GM19238 (cell line): ENCODE measurements around the gene TBC1D17.

Source experiments
- DNase-seq: peaks from one replicate; pipeline ENCODE4 v3.0.0; 2011; ENCODE audit warnings: low spot score; ENCODE audit not compliant: insufficient read length

TBC1D17 gene

DNA sequence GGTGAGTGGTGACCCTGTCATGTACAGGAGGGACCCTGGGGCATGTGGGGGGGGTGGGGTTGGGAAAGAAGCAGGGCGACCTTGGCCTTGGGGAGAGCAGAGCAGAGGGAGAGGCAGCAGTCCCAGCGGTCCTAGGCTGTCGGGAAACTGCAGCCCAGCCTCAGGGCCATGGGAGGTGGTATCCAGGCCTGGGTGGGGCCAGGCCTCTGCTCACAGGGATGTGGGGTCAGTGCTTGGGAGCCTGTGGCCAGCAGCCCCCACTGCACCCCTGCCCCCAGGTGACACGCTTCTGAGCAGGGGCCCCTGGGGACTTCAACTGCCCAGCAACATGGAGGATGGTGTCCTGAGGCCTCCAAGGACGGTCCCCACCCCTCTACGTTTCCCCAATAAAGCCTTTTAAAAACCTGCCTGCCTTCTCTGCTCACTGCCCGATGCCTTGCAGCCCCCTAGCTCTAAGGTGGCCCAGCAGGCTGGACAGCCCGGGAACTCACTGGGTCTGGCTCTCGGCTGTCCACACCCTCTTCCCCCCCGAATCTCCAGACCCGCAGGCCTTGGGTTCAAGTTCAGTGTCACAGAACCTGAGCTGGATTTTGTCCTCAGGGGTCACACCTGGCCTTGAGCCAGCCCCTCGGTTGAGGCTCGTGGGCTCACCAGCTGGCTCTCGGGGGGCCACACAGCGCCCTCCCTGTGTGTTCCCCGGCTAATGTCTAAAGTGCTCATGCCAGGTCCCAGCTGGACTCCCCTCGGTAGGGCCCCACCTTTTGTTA, 17.0 kb upstream of the TBC1D17 start:
- no peak for DNase-seq

DNA sequence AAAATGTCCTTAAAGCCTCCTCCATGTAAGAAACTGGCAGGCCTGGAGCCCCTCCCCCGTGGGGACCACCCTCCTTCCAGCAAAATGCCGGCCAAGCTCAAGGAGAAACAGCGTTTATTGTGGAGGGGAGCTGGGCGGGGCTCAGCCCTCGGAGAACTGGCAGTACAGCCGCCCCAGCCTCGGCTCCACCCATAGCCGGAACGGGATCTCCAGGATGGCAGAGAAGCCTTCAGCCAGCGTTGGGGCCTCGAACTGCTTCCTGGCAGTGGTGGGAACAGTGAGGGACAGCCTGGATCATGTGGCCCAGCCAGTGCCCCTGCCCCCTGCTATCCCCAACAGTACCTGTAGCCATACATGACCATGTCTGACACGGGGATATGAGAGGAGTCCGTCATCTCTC, 16.4 kb upstream of the TBC1D17 start:
- DNase-seq = no peak

DNA sequence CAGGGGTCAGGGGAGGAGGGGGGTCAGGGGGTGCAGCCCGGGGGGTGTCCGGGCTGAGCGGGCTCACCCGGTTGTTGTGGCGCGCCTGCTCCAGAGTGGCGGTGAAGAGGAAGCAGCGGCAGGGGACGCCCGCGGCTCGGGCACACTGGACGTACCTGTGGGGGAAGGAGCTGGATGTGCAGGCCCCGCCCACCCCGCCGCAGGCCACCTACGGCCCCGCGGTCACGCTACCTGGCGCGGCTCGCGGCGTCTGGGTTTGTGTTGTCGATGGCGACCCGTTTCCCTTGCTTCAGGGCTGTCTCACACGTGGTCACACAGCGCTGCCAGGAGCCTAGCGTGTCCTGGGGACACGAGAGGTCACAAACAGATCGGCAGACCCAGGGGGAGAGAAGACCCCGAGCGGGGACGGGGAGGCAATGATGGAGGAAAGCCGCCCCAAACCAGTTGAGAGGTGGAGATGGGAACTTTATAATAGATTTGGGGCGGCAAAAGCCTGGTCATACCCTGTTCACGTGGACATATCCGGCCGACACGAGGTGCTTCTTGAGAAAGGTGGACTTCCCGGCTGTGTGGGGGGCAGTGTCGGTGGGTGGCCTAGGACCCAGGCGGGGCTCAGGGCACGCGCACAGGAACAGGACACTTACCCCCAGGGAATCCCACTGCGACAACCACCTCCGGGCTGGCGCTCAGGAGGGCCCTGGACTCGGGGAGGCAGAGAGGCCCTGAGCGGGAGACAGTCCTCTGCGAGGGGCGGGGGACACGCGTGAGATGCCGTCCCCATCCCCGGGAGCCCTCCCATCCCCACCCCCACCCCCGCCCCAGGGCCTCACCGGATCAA, 15.7 kb upstream of the TBC1D17 start:
- DNase-seq = no peak

DNA sequence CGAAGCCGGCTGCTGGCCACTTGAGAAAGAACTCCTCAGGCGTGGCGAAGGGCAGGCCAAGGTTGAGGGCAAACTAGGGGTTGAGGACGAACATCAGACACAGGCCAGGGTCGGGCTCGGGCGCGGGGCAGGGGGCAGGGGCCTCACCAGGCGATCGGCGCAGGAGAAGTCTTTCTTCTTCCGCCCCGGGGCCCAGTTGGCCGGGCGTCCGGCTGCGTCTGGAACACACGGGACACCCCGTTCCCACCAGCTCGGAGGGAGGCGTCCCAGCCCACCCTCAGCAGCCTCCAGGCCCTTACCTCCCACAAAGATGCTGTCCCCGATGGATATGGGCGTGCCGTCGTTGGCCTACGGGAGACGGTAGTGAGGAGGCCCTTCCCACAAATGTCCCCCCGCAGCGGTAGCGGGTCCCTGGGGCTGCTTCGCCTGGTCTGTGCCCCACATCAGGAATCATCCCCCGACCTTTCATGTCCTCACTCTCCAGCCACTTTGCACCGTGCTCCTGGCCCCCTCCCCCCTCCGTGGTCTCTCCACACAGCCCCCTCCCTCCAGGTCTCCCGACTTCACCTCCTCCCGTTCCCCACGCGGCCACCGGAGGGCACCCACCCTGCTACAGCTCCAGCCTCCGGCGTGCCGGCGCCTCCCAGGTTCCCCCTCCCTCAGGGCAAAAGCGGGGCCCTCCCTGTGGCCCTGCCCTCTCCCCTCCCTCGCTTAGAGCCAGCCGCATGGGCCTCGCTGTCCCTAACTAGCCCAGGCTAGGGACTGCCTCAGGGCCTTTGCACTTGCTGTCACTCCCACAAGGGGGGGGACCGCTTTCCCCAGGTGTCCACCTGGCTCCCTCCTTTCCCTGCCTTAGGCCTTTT, 14.9 kb upstream of the TBC1D17 start:
- no peak for DNase-seq

DNA sequence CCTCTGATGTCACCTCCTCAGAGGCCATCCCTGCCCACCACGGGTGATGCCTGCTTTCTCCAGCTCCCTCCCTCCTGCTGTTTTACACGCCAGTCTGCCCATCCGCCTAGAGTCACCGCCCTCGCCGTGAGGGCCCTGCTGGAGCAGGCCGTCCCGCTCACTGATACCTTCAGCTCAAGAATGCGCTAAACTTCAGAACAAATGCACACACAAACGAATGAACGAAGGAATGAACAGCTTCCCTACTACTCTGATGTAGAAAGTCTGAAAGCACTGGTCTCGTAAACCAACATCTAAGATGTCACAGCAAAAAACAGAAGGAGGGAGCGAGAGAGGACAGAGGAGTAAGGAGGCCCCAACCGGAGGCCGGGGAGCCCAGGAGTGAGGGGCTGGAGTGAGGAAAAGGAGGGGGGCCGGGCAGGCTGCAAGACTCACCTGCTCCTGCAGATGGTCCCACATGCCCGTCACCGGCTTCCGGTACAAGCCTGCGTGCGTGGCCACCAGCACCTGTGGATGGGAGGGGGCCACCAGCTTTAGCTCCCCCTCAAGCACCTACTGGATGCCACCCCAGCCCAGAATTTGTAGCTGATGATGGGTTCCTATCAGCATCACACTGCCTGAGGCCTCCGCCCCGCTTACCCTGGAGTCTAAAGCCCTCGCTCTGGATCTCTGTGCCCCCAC, 14.1 kb upstream of the TBC1D17 start:
- DNase-seq = no peak

DNA sequence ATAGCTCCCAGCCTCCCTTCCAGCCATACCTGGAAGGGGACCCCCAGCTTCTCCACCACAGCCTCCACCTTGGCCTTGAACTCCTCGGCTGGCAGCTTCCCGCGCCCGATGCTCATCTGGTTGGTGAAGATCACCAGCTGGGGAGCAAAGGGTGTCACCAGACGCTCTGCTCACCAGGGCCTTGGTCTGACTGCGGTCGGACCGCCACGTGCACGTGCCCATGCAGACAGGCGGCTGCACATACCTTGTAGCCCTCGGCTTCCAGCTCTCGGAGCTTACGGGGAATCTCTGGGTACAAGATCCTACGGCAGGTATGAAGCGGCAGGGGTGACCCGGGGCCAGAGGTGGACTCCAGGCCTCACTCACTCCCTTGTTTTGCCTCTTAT, 13.6 kb upstream of the TBC1D17 start:
- DNase-seq = no peak

DNA sequence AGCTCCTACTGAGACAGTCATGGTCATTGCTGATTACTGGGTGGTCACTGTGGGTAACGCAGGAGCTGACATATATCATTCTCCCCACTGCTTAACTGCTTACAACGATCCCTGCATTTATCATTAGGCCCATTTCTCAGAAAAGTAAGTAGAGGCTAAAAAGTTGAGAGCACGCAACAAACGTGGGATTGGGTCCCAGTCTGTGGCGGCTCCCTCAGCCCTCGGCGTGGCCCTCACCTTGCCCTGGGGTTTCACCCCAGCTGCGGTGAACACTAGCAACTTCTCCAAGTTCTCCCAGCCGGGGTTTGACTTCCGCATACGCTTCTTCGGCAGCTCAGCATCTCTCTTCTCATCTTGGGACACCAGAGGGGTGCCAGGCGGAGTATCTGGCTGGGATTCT, 12.6 kb upstream of the TBC1D17 start:
- no peak for DNase-seq

DNA sequence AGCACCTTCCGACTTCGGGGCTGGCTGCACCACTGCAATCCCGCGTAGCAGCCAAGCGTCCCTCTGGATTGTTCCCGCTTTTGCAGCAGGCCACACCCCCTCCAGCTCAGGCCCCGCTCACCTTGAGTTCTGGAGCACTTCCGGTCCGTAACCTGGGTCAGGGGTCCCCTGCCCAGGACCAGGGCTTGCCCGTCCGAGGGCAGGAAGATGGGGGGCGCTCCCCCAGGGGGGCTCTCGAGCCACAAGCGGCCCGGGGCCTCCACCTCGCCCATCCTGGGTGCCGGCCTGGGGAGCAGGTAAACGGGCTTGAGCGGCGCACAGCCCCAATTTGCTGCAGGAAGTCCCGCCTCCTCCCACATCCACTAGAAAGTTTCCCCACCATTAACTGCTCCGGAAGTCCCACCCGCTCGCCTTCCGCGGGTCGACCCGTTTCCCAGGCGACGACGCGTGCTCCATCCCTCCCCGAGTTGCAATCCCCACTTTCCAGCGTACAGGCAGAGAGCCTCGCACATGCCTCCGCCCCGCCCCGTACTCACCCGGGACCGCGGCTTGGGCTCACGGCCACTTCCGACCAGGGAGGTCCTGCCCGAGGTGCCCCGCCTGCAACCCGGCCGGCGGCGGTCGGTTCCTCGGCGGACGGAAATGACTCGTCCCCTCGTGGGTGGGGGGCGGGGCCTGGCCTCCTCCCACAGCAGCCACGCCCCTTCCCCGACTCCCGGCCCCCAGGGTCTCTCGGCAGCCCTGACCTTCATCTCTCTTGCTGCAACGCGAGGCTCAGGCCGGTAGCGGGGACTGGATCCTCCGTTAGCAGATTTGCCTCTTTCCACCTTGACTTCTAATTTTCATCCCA, 10.3 kb upstream of the TBC1D17 start, which contains the start of gene PNKP:
PNKP (minus strand) TSS at position 644 of the 850 bp plus-strand sequence; CDS start at position 272, 372 bp downstream.
- DNase-seq = peak; percentile 94

DNA sequence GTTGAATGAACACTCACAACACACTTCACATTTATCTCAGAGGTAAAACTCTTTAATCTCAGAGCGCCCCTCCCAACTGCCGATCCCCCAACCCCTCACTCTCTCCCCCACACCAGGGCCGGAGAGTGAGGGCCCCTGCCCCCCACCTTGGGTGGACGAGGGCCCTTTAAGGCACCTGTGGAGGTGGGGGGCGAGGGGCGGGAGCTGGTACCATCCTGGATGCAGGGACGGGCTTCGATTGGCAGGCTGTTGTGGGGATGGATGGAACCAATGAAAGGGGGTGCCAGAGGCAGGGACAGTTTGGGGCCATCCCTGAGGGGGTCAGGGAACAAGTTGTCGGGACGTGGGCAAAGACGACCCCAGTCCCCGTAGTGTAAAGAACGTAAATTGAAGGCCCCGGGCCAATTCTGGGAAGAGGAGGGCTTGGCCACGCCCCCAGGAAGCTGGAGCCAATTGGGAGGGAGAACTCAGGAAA, 8.5 kb upstream of the TBC1D17 start:
- DNase-seq = no peak

DNA sequence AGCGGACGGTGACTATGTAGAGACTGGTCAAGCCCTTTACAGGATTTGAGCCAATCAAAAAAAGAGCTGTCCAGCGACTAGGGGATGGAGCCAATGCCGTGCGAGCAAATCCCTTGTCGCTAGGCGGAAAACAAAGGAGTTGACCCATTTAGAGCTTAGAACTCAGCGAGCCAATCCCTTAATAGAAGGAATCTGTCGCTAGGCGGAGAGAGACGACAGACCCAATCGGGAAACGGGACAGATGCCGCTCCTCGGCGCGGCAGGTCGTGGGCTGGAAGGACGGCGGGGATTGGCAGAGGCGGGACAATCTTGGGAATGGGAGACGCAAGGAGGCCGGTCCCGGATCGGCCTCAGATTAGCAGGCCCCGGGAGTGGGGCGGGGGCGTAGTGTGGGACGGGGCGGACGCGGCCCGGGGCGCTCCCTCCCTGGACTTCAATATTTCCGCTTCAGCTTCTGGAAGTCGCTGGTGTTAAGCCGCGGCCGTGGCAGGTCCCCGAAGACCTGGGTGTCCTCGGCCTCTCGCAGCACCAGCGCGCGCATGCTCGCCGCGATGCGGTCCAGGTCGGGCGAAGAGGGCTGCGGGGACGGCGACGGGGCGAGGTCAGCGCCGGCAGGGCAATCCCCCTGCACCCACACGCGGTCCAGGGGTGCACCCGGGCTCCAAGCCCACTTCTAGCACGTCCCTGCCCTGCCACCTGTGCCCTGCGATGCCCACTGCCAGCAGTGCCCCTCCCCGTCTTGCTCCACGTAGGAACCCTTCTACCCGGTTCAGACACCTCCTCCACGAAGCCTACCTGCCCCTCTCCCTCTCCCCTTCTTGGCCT, 7.8 kb upstream of the TBC1D17 start:
- peak; percentile 85 for DNase-seq

DNA sequence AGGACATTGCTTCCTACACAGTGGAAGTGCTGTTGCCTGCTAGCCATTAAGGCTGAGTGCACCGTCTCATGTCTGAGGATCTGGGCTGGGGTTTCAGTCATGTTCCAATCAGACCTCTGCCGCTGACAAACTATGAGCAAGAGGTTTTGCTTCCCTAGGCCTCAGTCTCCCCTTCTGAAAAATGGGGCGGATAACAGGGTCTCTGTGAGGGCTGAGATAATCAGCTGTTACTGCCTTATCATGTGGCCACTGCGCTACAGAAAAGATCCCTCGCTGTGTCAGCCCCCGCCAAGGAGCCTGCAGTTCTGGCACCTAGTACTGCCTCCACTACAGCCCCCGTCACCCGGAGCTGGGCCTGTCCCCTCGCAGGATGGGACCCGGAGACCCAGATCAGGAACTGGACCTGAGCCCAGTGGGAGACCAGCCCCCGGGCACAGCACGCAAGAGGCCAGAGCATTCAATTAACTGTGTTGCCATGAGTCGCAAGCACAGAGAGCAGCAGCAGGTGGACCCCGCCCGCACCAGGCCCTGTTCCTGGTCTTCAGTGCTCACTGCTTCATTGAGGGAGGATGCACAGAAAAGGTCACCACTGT, 7.1 kb upstream of the TBC1D17 start:
- no peak for DNase-seq

DNA sequence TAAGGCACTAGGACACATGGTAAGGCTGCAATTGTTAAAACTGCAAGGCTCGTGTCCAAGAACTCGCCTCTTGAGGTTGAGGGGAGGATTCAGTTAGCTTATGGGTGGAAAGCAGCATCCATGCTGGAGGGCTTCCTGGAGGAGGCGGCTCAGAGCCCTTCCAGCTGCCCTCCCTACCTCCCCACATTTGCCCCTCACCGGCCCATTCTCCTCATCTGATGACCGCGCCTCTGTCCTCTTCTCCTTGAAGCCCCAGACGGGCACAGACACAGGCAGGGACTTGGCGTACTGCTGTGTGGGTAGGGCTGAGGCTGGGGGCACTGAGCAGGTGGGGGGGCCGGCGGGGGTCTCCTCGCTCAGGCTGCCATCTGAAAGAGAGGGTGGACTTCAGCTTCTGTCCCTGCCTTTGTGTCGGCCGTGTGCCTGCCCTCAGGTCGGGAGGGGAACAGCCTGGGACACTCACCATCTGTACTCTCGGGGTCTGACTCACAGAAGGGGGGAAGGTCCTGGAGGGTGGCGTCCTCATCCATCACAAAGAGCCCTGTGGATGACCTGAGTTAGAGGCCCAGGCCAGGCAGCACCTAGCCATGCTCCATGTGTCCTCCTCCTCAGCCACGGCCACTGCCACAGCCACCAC, 6.0 kb upstream of the TBC1D17 start:
- DNase-seq = no peak

DNA sequence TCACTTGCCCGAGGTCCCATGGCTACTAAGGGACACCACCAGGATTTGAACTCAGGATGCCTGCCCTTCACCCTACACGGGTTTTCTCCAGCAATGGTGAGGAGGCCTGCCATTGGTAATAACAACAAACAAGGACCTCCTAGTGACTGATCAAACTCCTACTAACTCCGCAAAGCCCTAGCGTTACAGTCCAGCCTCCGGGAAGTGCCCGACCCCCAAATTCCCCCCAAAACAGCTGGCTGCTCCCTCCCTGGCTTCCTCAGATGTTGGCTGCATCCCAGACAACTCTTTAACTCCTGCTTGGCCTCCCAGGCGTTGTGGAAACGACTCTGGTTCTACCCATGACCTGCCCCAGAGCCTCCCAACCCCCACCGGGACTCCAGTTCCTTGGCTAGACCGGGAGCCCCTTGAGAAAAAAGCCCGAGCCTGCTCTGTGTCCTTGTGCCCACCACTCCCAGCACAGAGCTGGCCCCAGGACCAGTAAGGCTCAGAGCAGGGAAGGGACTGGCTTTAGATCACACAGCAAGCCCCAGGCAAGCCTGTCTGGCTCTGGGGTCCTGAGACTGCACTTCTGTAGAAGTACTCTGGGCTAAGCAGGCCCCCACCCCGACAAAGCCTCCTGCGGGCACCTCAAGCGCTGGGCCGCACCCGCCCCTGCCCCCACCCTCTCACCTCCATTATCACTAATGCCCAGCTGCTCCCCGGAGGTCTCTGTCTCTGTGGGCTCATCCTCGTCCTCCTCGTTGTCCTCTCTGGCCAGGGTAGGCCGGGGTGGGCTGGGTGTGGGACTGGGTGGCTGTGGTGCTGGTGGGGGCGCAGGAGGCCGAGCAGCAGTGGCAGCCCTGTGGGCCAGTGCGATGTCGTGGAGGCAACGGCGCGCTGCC, 5.0 kb upstream of the TBC1D17 start:
- DNase-seq = no peak

DNA sequence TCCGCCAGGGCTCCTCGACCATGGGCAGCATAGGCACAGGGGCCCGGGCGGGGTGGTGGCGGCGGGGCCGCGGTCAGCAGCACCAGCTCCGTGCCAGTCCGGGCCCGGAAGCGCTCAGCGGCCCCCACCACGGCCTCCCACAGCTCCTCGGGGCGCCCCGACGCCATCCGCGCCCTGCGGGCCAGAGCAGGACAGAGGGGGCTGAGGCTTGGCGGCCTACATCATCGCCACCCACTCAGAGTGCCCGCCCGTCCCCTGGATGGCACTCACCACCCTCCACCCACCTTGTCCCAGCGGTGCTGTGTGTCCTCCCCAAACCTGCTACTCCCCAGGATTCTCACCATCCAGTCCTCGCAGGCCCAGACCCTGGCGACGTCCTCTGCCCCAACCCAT, 4.4 kb upstream of the TBC1D17 start:
- DNase-seq = no peak

DNA sequence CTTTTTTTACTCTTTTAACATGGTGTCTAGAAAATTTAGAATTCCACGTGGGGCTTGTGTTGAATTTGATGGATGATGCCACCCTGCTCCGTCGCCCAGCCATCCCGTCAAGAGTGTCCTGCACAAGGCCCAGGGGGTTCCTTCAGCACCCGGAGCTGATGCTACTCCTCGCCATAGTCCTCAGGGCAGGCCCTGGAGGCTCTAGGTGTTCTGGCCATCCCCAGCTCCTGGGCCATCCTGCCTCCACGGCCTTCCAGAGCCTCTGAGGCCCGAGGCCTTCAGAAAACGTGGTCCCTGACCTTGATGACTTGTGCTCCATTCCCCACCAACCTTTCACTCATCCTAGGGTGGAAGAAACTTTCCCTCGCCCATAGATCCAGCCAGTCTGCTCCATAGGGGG, 3.7 kb upstream of the TBC1D17 start:
- no peak for DNase-seq

DNA sequence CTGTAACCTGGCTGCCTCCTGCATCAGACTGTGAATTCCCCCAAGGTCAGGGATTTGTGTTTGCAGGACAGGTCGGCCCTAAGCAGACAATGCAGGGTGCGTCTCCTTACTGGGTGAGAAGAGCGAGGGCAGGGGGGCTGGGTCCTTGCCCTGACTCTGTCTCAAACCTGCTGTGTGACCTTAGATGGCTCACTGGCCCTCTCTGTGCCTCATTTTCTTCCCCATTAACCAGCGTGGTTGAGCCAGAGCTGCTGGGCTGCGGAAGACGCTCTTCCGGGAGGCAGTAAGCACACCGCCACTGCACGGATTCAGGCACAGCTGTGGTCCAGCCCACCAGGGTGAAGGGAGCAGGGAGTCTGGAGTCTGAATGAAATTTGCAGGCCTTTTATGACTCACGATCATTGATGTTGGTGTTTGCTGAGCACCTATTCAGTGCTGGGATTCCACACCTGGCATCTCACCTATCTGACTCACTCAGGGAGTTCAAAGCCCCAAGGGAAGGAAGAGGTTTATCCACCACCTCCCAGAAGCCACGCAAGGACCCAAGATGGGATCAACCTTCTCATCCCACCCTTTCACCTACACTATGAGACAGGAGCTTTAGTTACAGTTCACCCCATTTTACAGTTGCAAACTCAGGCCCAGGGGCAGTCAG, 2.9 kb upstream of the TBC1D17 start:
- DNase-seq = no peak

DNA sequence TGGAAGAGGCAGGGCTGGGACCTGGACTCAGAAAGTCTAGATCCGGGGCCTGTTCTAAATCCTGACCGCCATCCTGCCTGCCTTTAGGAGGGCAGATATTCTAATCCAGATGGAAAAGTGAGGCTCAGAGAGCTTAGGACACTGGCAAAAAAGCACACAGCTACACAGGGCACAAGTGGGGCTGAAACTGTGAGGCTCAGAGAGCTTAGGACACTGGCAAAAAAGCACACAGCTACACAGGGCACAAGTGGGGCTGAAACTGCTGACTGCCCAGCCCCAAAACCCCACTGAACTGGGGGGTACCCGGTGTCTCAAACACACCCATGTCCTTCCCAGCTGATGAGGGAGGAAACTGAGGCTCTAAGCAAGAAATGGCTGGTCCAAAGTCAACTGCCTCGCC, 2.3 kb upstream of the TBC1D17 start:
- DNase-seq = no peak
